KG1 (cell line): ENCODE data around the gene NEDD8.

ENCODE experiments used
- DNase-seq: peaks from one replicate; lab custom pipeline; 2025; lab: John Stamatoyannopoulos, UW

Gene NEDD8

GRCh38 chr14:24196071-24197055 lies 35.8 kb downstream of the NEDD8 start:
- DNase-seq = peak; percentile 22

GRCh38 chr14:24195186-24196070 lies 36.7 kb downstream of the NEDD8 start, which contains the start of gene TM9SF1:
Gene TM9SF1 (minus strand): TSS chr14:24195441. CDS start chr14:24195019, 422 bp downstream.
- peak; percentile 73 for DNase-seq

GRCh38 chr14:24194873-24195185 lies 37.3 kb downstream of the NEDD8 start:
- DNase-seq = no peak

- no peak for DNase-seq
These were observed 37.8 kb downstream of the NEDD8 start for GRCh38 chr14:24194186-24194872.

- DNase-seq = no peak
These were observed 39.2 kb downstream of the NEDD8 start for GRCh38 chr14:24192933-24193332.

- DNase-seq = no peak
These were observed 41.8 kb downstream of the NEDD8 start for GRCh38 chr14:24190416-24190815.

GRCh38 chr14:24189460-24189859 lies 42.7 kb downstream of the NEDD8 start:
- no peak for DNase-seq

- no peak for DNase-seq
These were observed 43.1 kb downstream of the NEDD8 start for GRCh38 chr14:24189059-24189375.

GRCh38 chr14:24188251-24189058 lies 43.7 kb downstream of the NEDD8 start, which contains the start of gene IPO4:
Gene IPO4 (minus strand): TSS chr14:24188816. CDS start chr14:24188787, 29 bp downstream.
- peak; percentile 92 for DNase-seq

GRCh38 chr14:24187539-24187915 lies 44.6 kb downstream of the NEDD8 start:
- DNase-seq = no peak

- DNase-seq = no peak
These were observed 45.2 kb downstream of the NEDD8 start for GRCh38 chr14:24186831-24187538.

GRCh38 chr14:24185741-24186140 lies 46.4 kb downstream of the NEDD8 start:
- no peak for DNase-seq

- DNase-seq = no peak
These were observed 47.1 kb downstream of the NEDD8 start for GRCh38 chr14:24185026-24185425.

- no peak for DNase-seq
These were observed 47.8 kb downstream of the NEDD8 start for GRCh38 chr14:24184104-24184970.

GRCh38 chr14:24183014-24183481 lies 49.1 kb downstream of the NEDD8 start:
- DNase-seq = no peak

- no peak for DNase-seq
These were observed 49.9 kb downstream of the NEDD8 start for GRCh38 chr14:24182110-24182882.

GRCh38 chr14:24181371-24182077 lies 50.6 kb downstream of the NEDD8 start:
- DNase-seq = no peak
